Loucy (cell line): ENCODE data around the gene CCDC57.
A peak's percentile ranks its signal among the peaks of the same experiment; 100 is the strongest.

Source experiments
- EZH2phosphoT487 ChIP-seq: fragments of 200-600 bp; IDR thresholded peaks from 2 replicates; pipeline ENCODE4 v1.6.1; 2018; ENCODE audit warnings: antibody characterized with exemption, mild to moderate bottlenecking, moderate library complexity, borderline replicate concordance
- TF ChIP-seq, protein P1 (sequence below): fragments of 200-600 bp; sonication (generic); conservative IDR thresholded peaks from 2 replicates; pipeline ENCODE4 v1.5.1; 2014; ENCODE audit warnings: mild to moderate bottlenecking, antibody characterized with exemption, low read length

GRCh38 chr17:82129095-82129494 is 83.5 kb downstream of the CCDC57 start:
- TF ChIP-seq, protein P1, sequence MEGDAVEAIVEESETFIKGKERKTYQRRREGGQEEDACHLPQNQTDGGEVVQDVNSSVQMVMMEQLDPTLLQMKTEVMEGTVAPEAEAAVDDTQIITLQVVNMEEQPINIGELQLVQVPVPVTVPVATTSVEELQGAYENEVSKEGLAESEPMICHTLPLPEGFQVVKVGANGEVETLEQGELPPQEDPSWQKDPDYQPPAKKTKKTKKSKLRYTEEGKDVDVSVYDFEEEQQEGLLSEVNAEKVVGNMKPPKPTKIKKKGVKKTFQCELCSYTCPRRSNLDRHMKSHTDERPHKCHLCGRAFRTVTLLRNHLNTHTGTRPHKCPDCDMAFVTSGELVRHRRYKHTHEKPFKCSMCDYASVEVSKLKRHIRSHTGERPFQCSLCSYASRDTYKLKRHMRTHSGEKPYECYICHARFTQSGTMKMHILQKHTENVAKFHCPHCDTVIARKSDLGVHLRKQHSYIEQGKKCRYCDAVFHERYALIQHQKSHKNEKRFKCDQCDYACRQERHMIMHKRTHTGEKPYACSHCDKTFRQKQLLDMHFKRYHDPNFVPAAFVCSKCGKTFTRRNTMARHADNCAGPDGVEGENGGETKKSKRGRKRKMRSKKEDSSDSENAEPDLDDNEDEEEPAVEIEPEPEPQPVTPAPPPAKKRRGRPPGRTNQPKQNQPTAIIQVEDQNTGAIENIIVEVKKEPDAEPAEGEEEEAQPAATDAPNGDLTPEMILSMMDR: peak; percentile 36
- TF ChIP-seq EZH2phosphoT487: no peak
